ENCODE results near the gene ACAA2. TPM values are rescaled to one million over a fixed set of nuclear protein-coding genes. Genes with fewer than 3 reads are reported as not detected.

The ACAA2 gene
- polyA plus RNA-seq, 1 donor (not counting 4 experiments of a cell fraction or from before 2014, with no cell fraction given), result 2.3 TPM

- dilution Hi-C loops (cut with MboI; ENCODE audit: extremely low pct_ligation_motif_present, low sequenced_read_pairs), result no loop called here
These were observed 31.6 kb upstream of the ACAA2 start for GRCh38 chr18:49844903-49845302.

GRCh38 chr18:49843778-49844625, 30.7 kb upstream of the ACAA2 start:
- Histone ChIP-seq H3K9me3 (ENCODE audit: control insufficient read depth, low read depth, low read length) (no peaks in the 10 kb centered on the region), H3K79me2 (ENCODE audit: control insufficient read depth, insufficient read depth, low read length) (no peaks in the 10 kb centered on the region), H3K9me1 (ENCODE audit: control insufficient read depth, extremely low read depth, insufficient read depth, low read length) (no peaks in the 10 kb centered on the region), H3K27me3 (ENCODE audit: control insufficient read depth, extremely low read depth, insufficient read depth, low read length) (no peaks in the 10 kb centered on the region), H3K9ac (ENCODE audit: control insufficient read depth, extremely low read depth, insufficient read depth, low read length) (no peak overlapping the region), H3K27ac (ENCODE audit: control insufficient read depth, insufficient read depth, low read length) (no peak overlapping the region), H2AFZ (ENCODE audit: control insufficient read depth, low read length) (no peak overlapping the region), H3K36me3 (ENCODE audit: control insufficient read depth in 2 of 2, extremely low read depth in 1 of 2, insufficient read depth in 2 of 2, low read length in 2 of 2) (peaks cover 4% of the 10 kb centered on the region in 2 experiments), H3K4me1 (ENCODE audit: control insufficient read depth, extremely low read depth, insufficient read depth, low read length) (peaks cover 10% of the 10 kb centered on the region), H3K4me3 (ENCODE audit: control insufficient read depth in 2 of 3, extremely low read depth in 1 of 3, insufficient read depth in 2 of 3, low read depth in 1 of 3, low read length in 3 of 3) (no peak overlapping the region), H3K4me2 (ENCODE audit: control insufficient read depth, extremely low read depth, insufficient read depth, low read depth, low read length) (no peak overlapping the region), H4K20me1 (ENCODE audit: control insufficient read depth, extremely low read depth, insufficient read depth, low read length) (no peaks in the 10 kb centered on the region)
- FAIRE-seq, result no peak
- no peak for DNase-seq (ENCODE audit: low read depth, low spot score)
- no peak for TF ChIP-seq EZH2 (IDR thresholded peaks at IDR 0.05; ENCODE audit: low read length)
- TF ChIP-seq CTCF (optimal IDR thresholded peaks at IDR 0.05 in 1 of 3, IDR thresholded peaks at IDR 0.05 in 1 of 3, conservative IDR thresholded peaks at IDR 0.05 in 1 of 3; ENCODE audit: extremely low read depth in 1 of 3, insufficient read depth in 2 of 3, low read length in 3 of 3), result no peak
- dilution Hi-C loops (cut with MboI; ENCODE audit: extremely low pct_ligation_motif_present, low sequenced_read_pairs), result no loop called here

More at GRCh38 chr18:49844903-49845302, 31.6 kb upstream of the ACAA2 start:
- Histone ChIP-seq H3K9ac (ENCODE audit: control insufficient read depth, extremely low read depth, insufficient read depth, low read length) (no peak overlapping the region), H3K27ac (ENCODE audit: control insufficient read depth, insufficient read depth, low read length) (no peak overlapping the region), H3K36me3 (ENCODE audit: control insufficient read depth in 2 of 2, extremely low read depth in 1 of 2, insufficient read depth in 2 of 2, low read length in 2 of 2) (peaks cover 4% of the 10 kb centered on the region in 2 experiments), H2AFZ (ENCODE audit: control insufficient read depth, low read length) (no peak overlapping the region), H3K4me2 (ENCODE audit: control insufficient read depth, extremely low read depth, insufficient read depth, low read depth, low read length) (no peak overlapping the region), H3K79me2 (ENCODE audit: control insufficient read depth, insufficient read depth, low read length) (no peaks in the 10 kb centered on the region), H3K9me1 (ENCODE audit: control insufficient read depth, extremely low read depth, insufficient read depth, low read length) (no peaks in the 10 kb centered on the region), H3K27me3 (ENCODE audit: control insufficient read depth, extremely low read depth, insufficient read depth, low read length) (no peaks in the 10 kb centered on the region), H3K4me3 (ENCODE audit: control insufficient read depth in 2 of 3, extremely low read depth in 1 of 3, insufficient read depth in 2 of 3, low read depth in 1 of 3, low read length in 3 of 3) (no peak overlapping the region), H4K20me1 (ENCODE audit: control insufficient read depth, extremely low read depth, insufficient read depth, low read length) (no peaks in the 10 kb centered on the region), H3K9me3 (ENCODE audit: control insufficient read depth, low read depth, low read length) (no peaks in the 10 kb centered on the region), H3K4me1 (ENCODE audit: control insufficient read depth, extremely low read depth, insufficient read depth, low read length) (peaks cover 16% of the 10 kb centered on the region)
- FAIRE-seq, result no peak
- DNase-seq (ENCODE audit: low read depth, low spot score), result no peak
- TF ChIP-seq EZH2 (IDR thresholded peaks at IDR 0.05; ENCODE audit: low read length), result no peak
- no peak for TF ChIP-seq CTCF (optimal IDR thresholded peaks at IDR 0.05 in 1 of 3, IDR thresholded peaks at IDR 0.05 in 1 of 3, conservative IDR thresholded peaks at IDR 0.05 in 1 of 3; ENCODE audit: extremely low read depth in 1 of 3, insufficient read depth in 2 of 3, low read length in 3 of 3)

Data from keratinocyte (primary cell).